SK-N-SH (cell line): ENCODE data around the gene AKT3. TPM values are rescaled to one million over a fixed set of nuclear protein-coding genes. Genes with fewer than 3 reads are reported as not detected.
A peak's percentile ranks its signal among the peaks of the same experiment; 100 is the strongest.

ENCODE experiments used
- CTCF ChIA-PET: fragments of 300-600, 350-600 bp; formaldehyde crosslinking; extraction: SDS; loops from one replicate; lab custom pipeline; 2021; lab: Yijun Ruan, JAX
- POLR2A ChIA-PET: fragments of 350-600 bp; sonication (Branson Sonifier 250); formaldehyde crosslinking; extraction: SDS; loops from one replicate; lab custom pipeline; 2020; ENCODE audit warnings: antibody characterized with exemption, inconsistent platforms; lab: Yijun Ruan, JAX
- DNase-seq: peaks from one replicate; pipeline ENCODE4 v3.0.0; 2012
- H2AFZ ChIP-seq: fragments of 200-600 bp; sonication (generic); 2 replicates; pipeline ENCODE4 v1.8.1; 2016; ENCODE audit warnings: antibody characterized with exemption, mild to moderate bottlenecking, low read depth
- H3F3A ChIP-seq: fragments of 200-600 bp; sonication (generic); replicated peaks from 2 replicates; pipeline ENCODE3; 2016; ENCODE audit warnings: antibody characterized with exemption, mild to moderate bottlenecking; ENCODE audit not compliant: insufficient read depth
- H3K27ac ChIP-seq, 2 experiments: fragments of 200-500 bp in 1 of 2; fragments of 200-600 bp in 1 of 2; sonication (Bioruptor generic) in 1 of 2; sonication (generic), shearing (Covaris generic) in 1 of 2; 2 replicates each; pipeline versions ENCODE4 v1.5.1 to v1.6.1; 2014 to 2016; ENCODE audit warnings: low read depth in 2 of 2, inconsistent platforms in 1 of 2, low read length in 1 of 2, mild to moderate bottlenecking in 1 of 2, mixed read lengths in 1 of 2
- H3K27me3 ChIP-seq: fragments of 200-600 bp; sonication (generic), shearing (Covaris generic); 2 replicates; pipeline ENCODE4 v1.6.1; 2016; ENCODE audit warnings: mixed run types; ENCODE audit not compliant: insufficient read depth
- H3K36me3 ChIP-seq, 2 experiments: fragments of 200-500 bp in 1 of 2; fragments of 200-600 bp in 1 of 2; sonication (Bioruptor generic) in 1 of 2; sonication (generic) in 1 of 2; replicated peaks in 1 of 2; 2 replicates each; pipeline versions ENCODE3 to v1.5.1; 2014 to 2016; ENCODE audit warnings: low read length in 1 of 2, mild to moderate bottlenecking in 1 of 2; ENCODE audit not compliant: insufficient read depth in 2 of 2, control insufficient read depth in 1 of 2
- H3K4me1 ChIP-seq, 2 experiments: fragments of 200-500 bp in 1 of 2; fragments of 200-600 bp in 1 of 2; sonication (Bioruptor generic) in 1 of 2; sonication (generic), shearing (Covaris generic) in 1 of 2; 2 replicates each; pipeline versions ENCODE4 v1.5.1 to v1.6.1; 2014 to 2016; ENCODE audit warnings: low read depth in 1 of 2, low read length in 1 of 2, mixed run types in 1 of 2; ENCODE audit not compliant: insufficient read depth in 2 of 2, control insufficient read depth in 1 of 2
- H3K4me2 ChIP-seq: fragments of 200-600 bp; sonication (generic), shearing (Covaris generic); 2 replicates; pipeline ENCODE4 v1.6.1; 2017; ENCODE audit warnings: mixed run types
- H3K4me3 ChIP-seq, 2 experiments: fragments of 200-500 bp in 1 of 2; fragments of 200-600 bp in 1 of 2; sonication (Bioruptor generic) in 1 of 2; sonication (generic), shearing (Covaris generic) in 1 of 2; 2 replicates each; pipeline versions ENCODE4 v1.5.1 to v1.8.1; 2014 to 2016; ENCODE audit warnings: low read depth in 2 of 2, inconsistent platforms in 1 of 2, low read length in 1 of 2, mild to moderate bottlenecking in 1 of 2, mixed read lengths in 1 of 2, moderate library complexity in 1 of 2
- H3K79me2 ChIP-seq: fragments of 200-600 bp; sonication (generic); 2 replicates; pipeline ENCODE4 v1.8.1; 2017; ENCODE audit warnings: mild to moderate bottlenecking; ENCODE audit not compliant: insufficient read depth
- H3K9ac ChIP-seq: fragments of 200-600 bp; sonication (generic); 2 replicates; pipeline ENCODE4 v1.6.1; 2017; ENCODE audit warnings: mixed run types
- H3K9me2 ChIP-seq: fragments of 200-600 bp; sonication (generic); 2 replicates; pipeline ENCODE4 v1.6.1; 2017; ENCODE audit warnings: mixed run types
- H3K9me3 ChIP-seq: fragments of 200-600 bp; sonication (generic); 2 replicates; pipeline ENCODE4 v1.6.1; 2017; ENCODE audit warnings: mixed run types, mild to moderate bottlenecking, moderate library complexity
- H4K20me1 ChIP-seq: fragments of 200-600 bp; sonication (generic); 2 replicates; pipeline ENCODE4 v1.6.1; 2017; ENCODE audit warnings: mild to moderate bottlenecking, mixed run types; ENCODE audit not compliant: insufficient read depth
- EP300 ChIP-seq, 2 experiments: IDR thresholded peaks; 2 replicates each; pipeline versions ENCODE4 v1.4.0 to v1.6.1; 2012; ENCODE audit warnings: borderline replicate concordance in 1 of 2, low read depth in 1 of 2, low read length in 1 of 2
- EZH2phosphoT487 ChIP-seq: fragments of 200-600 bp; sonication (generic); IDR thresholded peaks from 2 replicates; pipeline ENCODE4 v1.6.1; 2017; ENCODE audit warnings: low read depth, mixed run types, mild to moderate bottlenecking, antibody characterized with exemption, moderate library complexity, borderline replicate concordance
- FOXM1 ChIP-seq: IDR thresholded peaks from 2 replicates; pipeline ENCODE4 v1.4.0; 2012; ENCODE audit warnings: low read depth, mild to moderate bottlenecking
- GATA2 ChIP-seq: sonication (generic); formaldehyde crosslinking; IDR thresholded peaks from 2 replicates; pipeline ENCODE4 v1.5.0; 2020; ENCODE audit warnings: mild to moderate bottlenecking, missing genetic modification reagents
- PBX3 ChIP-seq: IDR thresholded peaks from 2 replicates; pipeline ENCODE4; 2012
- POLR2AphosphoS5 ChIP-seq: IDR thresholded peaks from 2 replicates; pipeline ENCODE4 v1.6.1; 2012; ENCODE audit warnings: low read depth, low read length
- RCOR1 ChIP-seq: fragments of 150-350 bp; IDR thresholded peaks from 2 replicates; pipeline ENCODE4 v1.6.1; 2017; ENCODE audit warnings: antibody characterized with exemption, low read length
- REST ChIP-seq: IDR thresholded peaks from 2 replicates; pipeline ENCODE4 v1.6.1; 2012; ENCODE audit warnings: mild to moderate bottlenecking, low read depth, low read length, moderate library complexity
- RXRA ChIP-seq: IDR thresholded peaks from 2 replicates; pipeline ENCODE4 v1.4.0; 2012; ENCODE audit warnings: low read depth, mild to moderate bottlenecking, borderline replicate concordance
- TEAD4 ChIP-seq: IDR thresholded peaks from 2 replicates; pipeline ENCODE4 v1.4.0; 2012; ENCODE audit warnings: mild to moderate bottlenecking, borderline replicate concordance; ENCODE audit not compliant: insufficient read depth
- ZBTB33 ChIP-seq: IDR thresholded peaks from 2 replicates; pipeline ENCODE4 v1.4.0; 2012; ENCODE audit warnings: low read depth, borderline replicate concordance
- WGBS: methylation state at CpG from one replicate; pipeline ENCODE4 v1.1.6; 2017; ENCODE audit warnings: low lambda C conversion rate; 5-methylcytosine and 5-hydroxymethylcytosine counted together
- polyA plus RNA-seq, 3 experiments: library from polyadenylated mRNA; depleted of rRNA; stranded (reverse); fragments of >200 nt; gene quantifications; 2 replicates each; pipeline ENCODE4 v1.2.3, GENCODE V29; 2012

Gene AKT3
- polyA plus RNA-seq, 1 of the 3 experiments (the other 2 are of a cell fraction), result 12.7 TPM

GRCh38 chr1:243739335-243740003, 110.6 kb downstream of the AKT3 start:
- H2AFZ ChIP-seq, result no peak overlapping the region
- H3K4me2 ChIP-seq, result no peak overlapping the region

More at GRCh38 chr1:243739335-243740003, 110.6 kb downstream of the AKT3 start:
- Histone ChIP-seq H3K4me3 (no peak overlapping the region), H3K27me3 (no peaks in the 10 kb centered on the region), H3K79me2 (peaks cover 64% of the 10 kb centered on the region), H3K9me2 (0 out of 2 replicates have a peak, but pooled peaks cover 4% of the 10 kb centered on the region), H4K20me1 (no peaks in the 10 kb centered on the region), H3F3A (peaks cover 3% of the 10 kb centered on the region), H3K27ac (peak overlapping the region in 1 of 2 experiments; percentile 60; a peak in 1 of 4 replicates), H3K36me3 (peaks cover 6 to 20% of the 10 kb centered on the region in 2 experiments), H3K9ac (no peak overlapping the region), H3K9me3 (peaks cover 4% of the 10 kb centered on the region; the same call in 1 of the 2 replicates), H3K4me1 (no peaks in the 10 kb centered on the region; a peak in 2 of 4 replicates)
- CTCF ChIA-PET, result interaction anchor here (1.4 to 1.6 kb wide), 2 partner anchors 11 to 532 kb away, joined by 3 to 6 read pairs; no protein-coding TSS in a partner anchor
- no peak for DNase-seq
- TF ChIP-seq RCOR1 (no peak), TEAD4 (no peak), POLR2AphosphoS5 (no peak), EZH2phosphoT487 (no peak), FOXM1 (no peak), GATA2 (CRISPR knock-in tag) (no peak), PBX3 (no peak), EP300 (IDR thresholded peaks at IDR 0.05; ENCODE audit: borderline replicate concordance in 1 of 2, low read depth in 1 of 2, low read length in 1 of 2) (no peak), ZBTB33 (no peak), REST (no peak), RXRA (no peak)
- POLR2A ChIA-PET, result no interaction called here
- 92% methylated on average over 3 of the region's 3 CpGs for WGBS
